Gastrocnemius medialis (tissue), 4 donors: ENCODE data around the gene FMO3.

Source experiments
- POLR2A ChIP-seq, 2 donors: fragments of 450-650 bp; IDR thresholded peaks; one replicate each; pipeline ENCODE4 v1.6.1; 2017; ENCODE audit warnings: antibody characterized with exemption in 2 of 2, mild to moderate bottlenecking in 2 of 2, moderate library complexity in 2 of 2
- TF ChIP-seq, protein P1 (sequence below), 5 experiments: fragments of 450-650 bp in 3 of 5; fragments of 200-600 bp in 2 of 5; sonication (generic) in 2 of 5; IDR thresholded peaks in 4 of 5; conservative IDR thresholded peaks in 1 of 5; 1 replicate in 4 of 5; 2 replicates in 1 of 5; pipeline ENCODE4 v1.5.1; 2016 to 2019; ENCODE audit warnings: antibody characterized with exemption in 5 of 5, mild to moderate bottlenecking in 3 of 5, moderate library complexity in 3 of 5

DNA sequence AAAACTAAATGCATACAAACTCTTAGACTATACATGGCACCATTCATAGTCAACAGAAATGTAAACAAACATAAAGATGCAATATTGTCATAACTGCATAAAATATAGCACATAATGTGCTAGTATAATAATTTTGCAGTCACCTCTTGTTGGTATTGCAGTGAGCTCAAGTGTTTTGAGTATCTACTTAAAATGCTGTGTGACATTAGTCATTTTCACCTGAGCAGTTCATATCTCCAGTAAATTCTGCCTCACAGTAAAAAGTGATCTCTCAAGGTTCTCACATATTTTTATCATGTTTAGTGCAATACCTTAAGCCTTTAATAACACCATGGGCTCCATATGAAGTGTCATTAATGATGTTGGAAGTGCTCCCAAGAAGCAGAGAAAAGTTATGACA, 64.8 kb downstream of the FMO3 start:
- no peak for TF ChIP-seq POLR2A (IDR thresholded peaks at IDR 0.05)
- TF ChIP-seq, protein P1, sequence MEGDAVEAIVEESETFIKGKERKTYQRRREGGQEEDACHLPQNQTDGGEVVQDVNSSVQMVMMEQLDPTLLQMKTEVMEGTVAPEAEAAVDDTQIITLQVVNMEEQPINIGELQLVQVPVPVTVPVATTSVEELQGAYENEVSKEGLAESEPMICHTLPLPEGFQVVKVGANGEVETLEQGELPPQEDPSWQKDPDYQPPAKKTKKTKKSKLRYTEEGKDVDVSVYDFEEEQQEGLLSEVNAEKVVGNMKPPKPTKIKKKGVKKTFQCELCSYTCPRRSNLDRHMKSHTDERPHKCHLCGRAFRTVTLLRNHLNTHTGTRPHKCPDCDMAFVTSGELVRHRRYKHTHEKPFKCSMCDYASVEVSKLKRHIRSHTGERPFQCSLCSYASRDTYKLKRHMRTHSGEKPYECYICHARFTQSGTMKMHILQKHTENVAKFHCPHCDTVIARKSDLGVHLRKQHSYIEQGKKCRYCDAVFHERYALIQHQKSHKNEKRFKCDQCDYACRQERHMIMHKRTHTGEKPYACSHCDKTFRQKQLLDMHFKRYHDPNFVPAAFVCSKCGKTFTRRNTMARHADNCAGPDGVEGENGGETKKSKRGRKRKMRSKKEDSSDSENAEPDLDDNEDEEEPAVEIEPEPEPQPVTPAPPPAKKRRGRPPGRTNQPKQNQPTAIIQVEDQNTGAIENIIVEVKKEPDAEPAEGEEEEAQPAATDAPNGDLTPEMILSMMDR (IDR thresholded peaks at IDR 0.05 in 4 of 5, conservative IDR thresholded peaks at IDR 0.05 in 1 of 5): no peak
